Measurements from ENCODE around the gene EFHD2.
"Not testable (repeated sequence)": the region's sequence is repeated elsewhere in the genome, so short reads cannot be mapped to it uniquely, and the experiment has no call there.

EFHD2 gene

DNA sequence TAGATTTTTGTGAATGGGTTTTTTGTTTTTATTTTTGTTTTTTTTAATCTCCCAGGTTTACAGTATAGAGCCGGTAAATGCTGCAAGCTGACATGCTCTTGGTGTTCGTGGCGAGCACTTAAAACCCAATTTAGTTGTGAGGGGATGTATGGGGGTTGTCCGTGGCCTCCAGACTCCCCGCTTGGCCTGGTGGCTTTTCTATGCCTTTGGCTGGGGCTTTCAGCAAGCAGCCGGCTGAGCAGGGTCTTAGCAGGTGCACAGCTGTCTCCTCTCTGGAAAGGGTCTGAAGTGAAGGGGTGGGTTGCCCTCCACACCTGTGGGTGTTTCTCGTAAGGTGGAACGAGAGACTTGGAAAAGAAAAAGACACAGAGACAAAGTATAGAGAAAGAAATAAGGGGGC, 31.0 kb upstream of the EFHD2 start:
- Histone ChIP-seq H3K9me3 (ENCODE audit: insufficient read depth, low read length) (no peaks in the 10 kb centered on the region), H3K4me2 (ENCODE audit: low read depth, low read length, poor library complexity, severe bottlenecking) (no peak overlapping the region), H2AFZ (ENCODE audit: low read depth, low read length, severe bottlenecking) (no peak overlapping the region), H3K9ac (ENCODE audit: low read length) (no peak overlapping the region), H3K9me2 (replicated peaks; ENCODE audit: insufficient read depth, low read length) (no peaks in the 10 kb centered on the region), H3K27ac (ENCODE audit: low read depth, low read length) (no peak overlapping the region), H3K79me2 (ENCODE audit: insufficient read depth, low read length) (no peaks in the 10 kb centered on the region), H3F3A (ENCODE audit: insufficient read depth) (no peaks in the 10 kb centered on the region), H3K27me3 (ENCODE audit: low read length) (no peaks in the 10 kb centered on the region), H3K36me3 (ENCODE audit: low read length) (no peaks in the 10 kb centered on the region), H4K20me1 (ENCODE audit: low read depth, low read length) (no peaks in the 10 kb centered on the region), H3K4me3 (ENCODE audit: insufficient read depth, low read length, poor library complexity, severe bottlenecking) (no peak overlapping the region)
- no peak for TF ChIP-seq CTCF (IDR thresholded peaks at IDR 0.05; ENCODE audit: insufficient read depth, low read length, poor library complexity, severe bottlenecking)
- no peak for TF ChIP-seq EZH2phosphoT487 (conservative IDR thresholded peaks at IDR 0.05; ENCODE audit: low read length)

DNA sequence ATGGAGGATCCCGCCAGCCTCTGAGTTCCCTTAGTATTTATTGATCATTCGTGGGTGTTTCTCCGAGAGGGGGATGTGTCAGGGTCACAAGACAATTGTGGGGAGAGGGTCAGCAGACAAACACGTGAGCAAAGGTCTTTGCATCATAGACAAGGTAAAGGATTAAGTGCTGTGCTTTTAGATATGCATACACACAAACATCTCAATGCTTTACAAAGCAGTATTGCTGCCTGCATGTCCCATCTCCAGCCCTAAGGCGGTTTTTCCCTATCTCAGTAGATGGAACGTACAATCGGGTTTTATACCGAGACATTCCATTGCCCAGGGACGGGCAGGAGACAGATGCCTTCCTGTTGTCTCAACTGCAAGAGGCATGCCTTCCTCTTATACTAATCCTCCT, 30.5 kb upstream of the EFHD2 start:
- not testable (repeated sequence) for H3F3A ChIP-seq (ENCODE audit: insufficient read depth); H3K36me3 ChIP-seq (ENCODE audit: low read length); H4K20me1 ChIP-seq (ENCODE audit: low read depth, low read length); H3K79me2 ChIP-seq (ENCODE audit: insufficient read depth, low read length); H3K27me3 ChIP-seq (ENCODE audit: low read length); H3K9me3 ChIP-seq (ENCODE audit: insufficient read depth, low read length); H3K4me3 ChIP-seq (ENCODE audit: insufficient read depth, low read length, poor library complexity, severe bottlenecking); H3K9me2 ChIP-seq (replicated peaks; ENCODE audit: insufficient read depth, low read length); H2AFZ ChIP-seq (ENCODE audit: low read depth, low read length, severe bottlenecking); H3K27ac ChIP-seq (ENCODE audit: low read depth, low read length); H3K4me2 ChIP-seq (ENCODE audit: low read depth, low read length, poor library complexity, severe bottlenecking); H3K9ac ChIP-seq (ENCODE audit: low read length)

DNA sequence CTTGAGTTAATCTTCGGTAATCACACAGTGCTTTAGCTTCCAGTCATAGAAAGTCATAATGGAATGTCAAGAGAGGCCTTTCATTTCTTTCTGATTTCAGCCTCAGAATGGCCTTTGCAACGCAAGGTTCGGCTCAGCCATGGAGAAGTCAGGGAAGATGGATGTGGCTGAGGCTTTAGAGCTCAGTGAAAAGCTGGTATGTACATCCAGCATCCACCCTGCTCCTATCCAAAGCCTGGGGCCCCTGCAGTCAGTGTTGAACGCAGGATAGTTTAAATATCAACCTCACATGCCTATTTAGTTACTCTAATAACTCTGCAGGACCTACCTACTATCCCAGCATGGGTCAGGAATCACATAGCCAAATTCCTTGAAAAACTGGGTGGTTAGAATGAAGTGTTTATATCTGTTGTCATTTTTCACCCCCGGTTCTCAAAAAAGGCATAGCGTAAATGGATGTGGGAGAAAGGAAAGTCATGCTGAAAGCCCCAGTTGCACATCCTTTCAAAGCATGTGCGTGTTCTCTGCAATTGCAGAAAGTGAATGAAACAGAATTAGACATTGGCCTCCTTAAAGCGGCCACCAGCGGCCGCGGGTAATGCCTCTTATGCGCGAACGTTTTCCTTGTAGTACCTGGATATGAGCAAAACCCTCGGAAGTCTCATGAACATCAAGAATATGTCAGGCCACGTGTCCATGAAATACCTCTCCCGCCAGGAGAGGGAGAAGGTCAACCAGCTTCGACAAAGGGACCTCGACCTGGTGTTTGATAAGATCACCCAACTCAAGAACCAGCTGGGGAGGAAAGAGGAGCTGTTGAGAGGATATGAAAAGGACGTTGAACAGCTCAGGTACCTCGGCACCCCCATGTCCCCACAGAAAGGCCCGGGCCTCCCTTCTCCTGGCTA, 28.8 kb upstream of the EFHD2 start:
- Histone ChIP-seq H3F3A (ENCODE audit: insufficient read depth) (no peaks in the 10 kb centered on the region), H3K9me2 (replicated peaks; ENCODE audit: insufficient read depth, low read length) (no peaks in the 10 kb centered on the region), H3K9me3 (ENCODE audit: insufficient read depth, low read length) (no peaks in the 10 kb centered on the region), H3K4me3 (ENCODE audit: insufficient read depth, low read length, poor library complexity, severe bottlenecking) (no peak overlapping the region), H3K27ac (ENCODE audit: low read depth, low read length) (no peak overlapping the region), H3K9ac (ENCODE audit: low read length) (no peak overlapping the region), H3K27me3 (ENCODE audit: low read length) (no peaks in the 10 kb centered on the region), H3K4me2 (ENCODE audit: low read depth, low read length, poor library complexity, severe bottlenecking) (no peak overlapping the region), H2AFZ (ENCODE audit: low read depth, low read length, severe bottlenecking) (no peak overlapping the region), H3K79me2 (ENCODE audit: insufficient read depth, low read length) (no peaks in the 10 kb centered on the region), H4K20me1 (ENCODE audit: low read depth, low read length) (no peaks in the 10 kb centered on the region), H3K36me3 (ENCODE audit: low read length) (no peaks in the 10 kb centered on the region)
- no peak for TF ChIP-seq EZH2phosphoT487 (conservative IDR thresholded peaks at IDR 0.05; ENCODE audit: low read length)
- no peak for TF ChIP-seq CTCF (IDR thresholded peaks at IDR 0.05; ENCODE audit: insufficient read depth, low read length, poor library complexity, severe bottlenecking)

DNA sequence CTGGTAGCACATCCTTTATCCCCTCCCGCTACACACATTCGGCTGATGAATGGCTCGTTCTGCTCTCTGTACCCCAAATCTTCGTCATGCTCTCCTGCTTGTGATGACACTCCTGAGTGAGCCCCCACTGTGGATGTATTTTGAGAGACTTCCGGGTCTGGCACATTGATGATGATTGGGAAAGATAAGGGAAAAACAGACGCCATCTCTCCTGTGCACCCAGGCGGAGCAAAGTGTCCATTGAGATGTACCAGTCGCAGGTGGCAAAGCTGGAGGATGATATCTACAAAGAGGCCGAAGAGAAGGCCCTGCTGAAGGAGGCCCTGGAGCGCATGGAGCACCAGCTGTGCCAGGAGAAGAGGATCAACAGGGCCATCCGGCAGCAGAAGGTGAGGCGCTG, 27.9 kb upstream of the EFHD2 start:
- Histone ChIP-seq H3K79me2 (ENCODE audit: insufficient read depth, low read length) (no peaks in the 10 kb centered on the region), H2AFZ (ENCODE audit: low read depth, low read length, severe bottlenecking) (no peak overlapping the region), H3K27me3 (ENCODE audit: low read length) (no peaks in the 10 kb centered on the region), H3K9me2 (replicated peaks; ENCODE audit: insufficient read depth, low read length) (no peaks in the 10 kb centered on the region), H3K4me2 (ENCODE audit: low read depth, low read length, poor library complexity, severe bottlenecking) (no peak overlapping the region), H3K4me3 (ENCODE audit: insufficient read depth, low read length, poor library complexity, severe bottlenecking) (no peak overlapping the region), H3K27ac (ENCODE audit: low read depth, low read length) (no peak overlapping the region), H4K20me1 (ENCODE audit: low read depth, low read length) (no peaks in the 10 kb centered on the region), H3K9me3 (ENCODE audit: insufficient read depth, low read length) (no peaks in the 10 kb centered on the region), H3K9ac (ENCODE audit: low read length) (no peak overlapping the region), H3F3A (ENCODE audit: insufficient read depth) (no peaks in the 10 kb centered on the region), H3K36me3 (ENCODE audit: low read length) (no peaks in the 10 kb centered on the region)
- TF ChIP-seq CTCF (IDR thresholded peaks at IDR 0.05; ENCODE audit: insufficient read depth, low read length, poor library complexity, severe bottlenecking), result no peak
- TF ChIP-seq EZH2phosphoT487 (conservative IDR thresholded peaks at IDR 0.05; ENCODE audit: low read length), result no peak
